Measurements from ENCODE around the gene SLIT3. TPM values are rescaled to one million over a fixed set of nuclear protein-coding genes. Genes with fewer than 3 reads are reported as not detected.

Gene SLIT3
- total and polyA plus RNA-seq, 2 experiments from 2014 or later, result 0.59 to 0.71 TPM

GRCh38 chr5:169347786-169348185, 46.8 kb upstream of the SLIT3 start:
- DNase-seq (ENCODE audit: low spot score) (no peak), ATAC-seq (no peak)
- Histone ChIP-seq H2AFZ (no peak overlapping the region), H3K27me3 (ENCODE audit: insufficient read depth) (no peaks in the 10 kb centered on the region), H3K9me2 (ENCODE audit: insufficient read depth) (peaks cover 2% of the 10 kb centered on the region; the same call in 1 of the 2 replicates), H3F3A (replicated peaks; ENCODE audit: low read depth) (no peaks in the 10 kb centered on the region), H3K36me3 (ENCODE audit: insufficient read depth) (no peaks in the 10 kb centered on the region), H3K4me3 (no peak overlapping the region), H3K27ac (ENCODE audit: low read depth) (no peak overlapping the region), H3K4me1 (ENCODE audit: insufficient read depth) (no peaks in the 10 kb centered on the region), H3K4me2 (no peak overlapping the region), H4K20me1 (replicated peaks; ENCODE audit: insufficient read depth) (no peaks in the 10 kb centered on the region), H3K79me2 (replicated peaks; ENCODE audit: insufficient read depth) (no peaks in the 10 kb centered on the region)
- no peak for TF ChIP-seq EZH2phosphoT487 (IDR thresholded peaks at IDR 0.05; ENCODE audit: unreplicated experiment)
- no peak for TF ChIP-seq CREB1 (CRISPR knock-in tag; IDR thresholded peaks at IDR 0.05; ENCODE audit: low read depth)
- TF ChIP-seq, protein P1, sequence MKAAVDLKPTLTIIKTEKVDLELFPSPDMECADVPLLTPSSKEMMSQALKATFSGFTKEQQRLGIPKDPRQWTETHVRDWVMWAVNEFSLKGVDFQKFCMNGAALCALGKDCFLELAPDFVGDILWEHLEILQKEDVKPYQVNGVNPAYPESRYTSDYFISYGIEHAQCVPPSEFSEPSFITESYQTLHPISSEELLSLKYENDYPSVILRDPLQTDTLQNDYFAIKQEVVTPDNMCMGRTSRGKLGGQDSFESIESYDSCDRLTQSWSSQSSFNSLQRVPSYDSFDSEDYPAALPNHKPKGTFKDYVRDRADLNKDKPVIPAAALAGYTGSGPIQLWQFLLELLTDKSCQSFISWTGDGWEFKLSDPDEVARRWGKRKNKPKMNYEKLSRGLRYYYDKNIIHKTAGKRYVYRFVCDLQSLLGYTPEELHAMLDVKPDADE (IDR thresholded peaks at IDR 0.05), result no peak
- TF ChIP-seq ZNF114 (CRISPR knock-in tag; IDR thresholded peaks at IDR 0.05), result no peak
- TF ChIP-seq POLR2AphosphoS5 (IDR thresholded peaks at IDR 0.05; ENCODE audit: low read depth), result no peak
- no peak for TF ChIP-seq ZNF462 (CRISPR knock-in tag; IDR thresholded peaks at IDR 0.05)
- TF ChIP-seq NANOG (IDR thresholded peaks at IDR 0.05; ENCODE audit: borderline replicate concordance), result no peak
- no peak for TF ChIP-seq ZNF331 (CRISPR knock-in tag; IDR thresholded peaks at IDR 0.05; ENCODE audit: low read depth)
- no peak for TF ChIP-seq JUNB (IDR thresholded peaks at IDR 0.05; ENCODE audit: unreplicated experiment)
- TF ChIP-seq REST (IDR thresholded peaks at IDR 0.05; ENCODE audit: unreplicated experiment), result no peak
- TF ChIP-seq STAT1 (IDR thresholded peaks at IDR 0.05; ENCODE audit: unreplicated experiment), result no peak
- TF ChIP-seq, protein P2, sequence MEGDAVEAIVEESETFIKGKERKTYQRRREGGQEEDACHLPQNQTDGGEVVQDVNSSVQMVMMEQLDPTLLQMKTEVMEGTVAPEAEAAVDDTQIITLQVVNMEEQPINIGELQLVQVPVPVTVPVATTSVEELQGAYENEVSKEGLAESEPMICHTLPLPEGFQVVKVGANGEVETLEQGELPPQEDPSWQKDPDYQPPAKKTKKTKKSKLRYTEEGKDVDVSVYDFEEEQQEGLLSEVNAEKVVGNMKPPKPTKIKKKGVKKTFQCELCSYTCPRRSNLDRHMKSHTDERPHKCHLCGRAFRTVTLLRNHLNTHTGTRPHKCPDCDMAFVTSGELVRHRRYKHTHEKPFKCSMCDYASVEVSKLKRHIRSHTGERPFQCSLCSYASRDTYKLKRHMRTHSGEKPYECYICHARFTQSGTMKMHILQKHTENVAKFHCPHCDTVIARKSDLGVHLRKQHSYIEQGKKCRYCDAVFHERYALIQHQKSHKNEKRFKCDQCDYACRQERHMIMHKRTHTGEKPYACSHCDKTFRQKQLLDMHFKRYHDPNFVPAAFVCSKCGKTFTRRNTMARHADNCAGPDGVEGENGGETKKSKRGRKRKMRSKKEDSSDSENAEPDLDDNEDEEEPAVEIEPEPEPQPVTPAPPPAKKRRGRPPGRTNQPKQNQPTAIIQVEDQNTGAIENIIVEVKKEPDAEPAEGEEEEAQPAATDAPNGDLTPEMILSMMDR (conservative IDR thresholded peaks at IDR 0.05; ENCODE audit: low read depth in 2 of 2), result no peak
- TF ChIP-seq EZH2 (IDR thresholded peaks at IDR 0.05; ENCODE audit: low read depth, unreplicated experiment), result no peak
- H3K4me1 Mint-ChIP-seq, result no peaks in the 10 kb centered on the region
- no peaks in the 10 kb centered on the region for H3K27me3 Mint-ChIP-seq (ENCODE audit: insufficient read depth, low read depth, poor library complexity)
- no peak overlapping the region for H3K27ac Mint-ChIP-seq
- no peak overlapping the region for H3K4me3 Mint-ChIP-seq
- no peaks in the 10 kb centered on the region for H3K36me3 Mint-ChIP-seq (ENCODE audit: low read depth)
- no peaks in the 10 kb centered on the region for H3K9me3 Mint-ChIP-seq

All from GM23338 (cell line).